ENCODE data around the gene DLGAP1.

DNA sequence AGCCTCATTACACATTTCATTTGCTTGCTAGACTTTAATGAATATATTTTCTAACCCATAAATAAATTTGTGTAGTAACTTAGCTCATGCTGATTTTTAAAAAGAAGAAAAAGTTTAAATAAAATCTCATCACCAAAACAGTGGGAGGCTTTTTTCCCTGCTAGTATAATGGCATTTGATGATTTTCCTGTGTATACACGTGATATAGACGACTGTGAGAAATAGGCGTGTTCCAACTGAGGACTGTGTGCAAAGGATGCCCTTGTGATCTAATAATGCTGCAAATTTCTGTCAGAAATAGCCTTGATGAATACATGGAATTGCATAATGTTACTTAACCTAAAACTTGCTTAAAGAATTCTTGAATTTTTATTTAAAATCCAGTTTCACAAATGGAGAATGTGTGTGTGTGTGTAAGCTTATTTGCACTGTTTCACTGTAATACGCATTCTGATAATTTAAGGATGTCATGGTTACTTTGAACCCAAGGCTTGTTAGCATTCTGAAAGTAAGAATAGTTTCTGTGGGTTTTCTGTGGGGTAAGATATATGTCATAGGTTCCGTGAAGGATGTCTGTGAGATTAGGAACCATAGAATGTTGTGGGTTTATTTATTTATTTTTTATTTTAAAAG lies 178.0 kb downstream of the DLGAP1 start:
- TF ChIP-seq, protein P1, sequence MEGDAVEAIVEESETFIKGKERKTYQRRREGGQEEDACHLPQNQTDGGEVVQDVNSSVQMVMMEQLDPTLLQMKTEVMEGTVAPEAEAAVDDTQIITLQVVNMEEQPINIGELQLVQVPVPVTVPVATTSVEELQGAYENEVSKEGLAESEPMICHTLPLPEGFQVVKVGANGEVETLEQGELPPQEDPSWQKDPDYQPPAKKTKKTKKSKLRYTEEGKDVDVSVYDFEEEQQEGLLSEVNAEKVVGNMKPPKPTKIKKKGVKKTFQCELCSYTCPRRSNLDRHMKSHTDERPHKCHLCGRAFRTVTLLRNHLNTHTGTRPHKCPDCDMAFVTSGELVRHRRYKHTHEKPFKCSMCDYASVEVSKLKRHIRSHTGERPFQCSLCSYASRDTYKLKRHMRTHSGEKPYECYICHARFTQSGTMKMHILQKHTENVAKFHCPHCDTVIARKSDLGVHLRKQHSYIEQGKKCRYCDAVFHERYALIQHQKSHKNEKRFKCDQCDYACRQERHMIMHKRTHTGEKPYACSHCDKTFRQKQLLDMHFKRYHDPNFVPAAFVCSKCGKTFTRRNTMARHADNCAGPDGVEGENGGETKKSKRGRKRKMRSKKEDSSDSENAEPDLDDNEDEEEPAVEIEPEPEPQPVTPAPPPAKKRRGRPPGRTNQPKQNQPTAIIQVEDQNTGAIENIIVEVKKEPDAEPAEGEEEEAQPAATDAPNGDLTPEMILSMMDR (IDR thresholded peaks at IDR 0.05) = no peak
- TF ChIP-seq POLR2A (IDR thresholded peaks at IDR 0.05) = no peak
- no peak for TF ChIP-seq EP300 (IDR thresholded peaks at IDR 0.05)
- no peak for TF ChIP-seq POLR2AphosphoS5 (IDR thresholded peaks at IDR 0.05)

Data from gastroesophageal sphincter (tissue), 3 donors.